ENCODE measurements around the gene TRIM74.
"Not testable (repeated sequence)": the region's sequence is repeated elsewhere in the genome, so short reads cannot be mapped to it uniquely, and the experiment has no call there.

The TRIM74 gene

GRCh38 chr7:72925546-72926120 is 43.6 kb downstream of the TRIM74 start:
- peak overlapping the region; percentile 91 for H3K4me3 ChIP-seq (ENCODE audit: low read length)
- no peak for DNase-seq (ENCODE audit: low read depth)
- TF ChIP-seq, protein P1, sequence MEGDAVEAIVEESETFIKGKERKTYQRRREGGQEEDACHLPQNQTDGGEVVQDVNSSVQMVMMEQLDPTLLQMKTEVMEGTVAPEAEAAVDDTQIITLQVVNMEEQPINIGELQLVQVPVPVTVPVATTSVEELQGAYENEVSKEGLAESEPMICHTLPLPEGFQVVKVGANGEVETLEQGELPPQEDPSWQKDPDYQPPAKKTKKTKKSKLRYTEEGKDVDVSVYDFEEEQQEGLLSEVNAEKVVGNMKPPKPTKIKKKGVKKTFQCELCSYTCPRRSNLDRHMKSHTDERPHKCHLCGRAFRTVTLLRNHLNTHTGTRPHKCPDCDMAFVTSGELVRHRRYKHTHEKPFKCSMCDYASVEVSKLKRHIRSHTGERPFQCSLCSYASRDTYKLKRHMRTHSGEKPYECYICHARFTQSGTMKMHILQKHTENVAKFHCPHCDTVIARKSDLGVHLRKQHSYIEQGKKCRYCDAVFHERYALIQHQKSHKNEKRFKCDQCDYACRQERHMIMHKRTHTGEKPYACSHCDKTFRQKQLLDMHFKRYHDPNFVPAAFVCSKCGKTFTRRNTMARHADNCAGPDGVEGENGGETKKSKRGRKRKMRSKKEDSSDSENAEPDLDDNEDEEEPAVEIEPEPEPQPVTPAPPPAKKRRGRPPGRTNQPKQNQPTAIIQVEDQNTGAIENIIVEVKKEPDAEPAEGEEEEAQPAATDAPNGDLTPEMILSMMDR (IDR thresholded peaks at IDR 0.05; ENCODE audit: insufficient read depth, low read depth, low read length, missing control alignments): no peak

- peak; percentile 89 for DNase-seq (ENCODE audit: low read depth)
- TF ChIP-seq, protein P1 (IDR thresholded peaks at IDR 0.05; ENCODE audit: insufficient read depth, low read depth, low read length, missing control alignments): no peak
- H3K4me3 ChIP-seq (ENCODE audit: low read length): peak within 1 kb of the TSS; percentile 91
Observed at GRCh38 chr7:72924733-72925545, 44.3 kb downstream of the TRIM74 start, which contains the start of gene POM121. POM121 (plus strand) TSS chr7:72925095; CDS start chr7:72925122, 27 bp downstream.

DNA sequence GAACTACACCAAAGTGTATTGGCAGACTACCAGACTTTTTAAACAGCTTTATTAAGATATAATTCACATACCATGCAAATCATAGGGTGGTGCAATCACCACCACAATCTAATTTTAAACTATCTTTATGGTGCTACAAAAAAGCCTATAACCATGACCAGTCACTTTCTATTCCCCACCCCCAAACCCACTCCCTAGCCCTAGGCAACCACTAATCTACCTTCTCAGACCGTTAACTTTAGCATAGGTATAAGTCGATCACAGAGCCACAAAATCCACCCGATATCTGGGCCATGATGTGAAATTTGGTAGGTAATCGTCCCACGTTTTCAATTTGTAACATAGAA is 44.9 kb downstream of the TRIM74 start:
- TF ChIP-seq, protein P1 (IDR thresholded peaks at IDR 0.05; ENCODE audit: insufficient read depth, low read depth, low read length, missing control alignments): no peak
- DNase-seq (ENCODE audit: low read depth): peak; percentile 24
- H3K4me3 ChIP-seq (ENCODE audit: low read length): peak overlapping the region; percentile 91

DNA sequence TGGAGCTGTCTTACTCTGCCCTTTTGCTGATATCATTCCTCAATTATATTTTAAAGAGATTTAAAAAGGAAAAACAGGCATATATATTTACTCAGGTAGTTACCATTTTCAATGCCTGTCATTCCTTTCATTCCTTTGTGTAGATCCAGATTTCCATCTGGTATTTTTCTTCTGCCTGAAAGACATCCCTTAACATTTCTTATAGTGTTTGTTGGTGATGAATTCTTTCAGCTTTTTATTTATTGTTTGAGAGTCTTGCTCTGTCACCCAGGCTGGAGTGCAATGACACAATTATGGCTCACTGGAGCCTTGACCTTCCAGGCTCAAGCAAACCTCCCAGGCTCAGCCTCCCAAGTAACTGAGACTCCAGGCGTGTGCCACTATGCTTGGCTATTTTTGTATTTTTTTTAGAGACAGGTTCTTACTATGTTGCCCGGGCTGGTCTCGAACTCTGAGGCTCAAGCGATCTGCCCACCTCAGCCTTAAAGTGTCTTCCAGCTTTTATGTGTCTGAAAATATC is 50.0 kb downstream of the TRIM74 start:
- DNase-seq (ENCODE audit: low read depth): no peak
- H3K4me3 ChIP-seq (ENCODE audit: low read length): no peak overlapping the region
- TF ChIP-seq, protein P1 (IDR thresholded peaks at IDR 0.05; ENCODE audit: insufficient read depth, low read depth, low read length, missing control alignments): no peak

DNA sequence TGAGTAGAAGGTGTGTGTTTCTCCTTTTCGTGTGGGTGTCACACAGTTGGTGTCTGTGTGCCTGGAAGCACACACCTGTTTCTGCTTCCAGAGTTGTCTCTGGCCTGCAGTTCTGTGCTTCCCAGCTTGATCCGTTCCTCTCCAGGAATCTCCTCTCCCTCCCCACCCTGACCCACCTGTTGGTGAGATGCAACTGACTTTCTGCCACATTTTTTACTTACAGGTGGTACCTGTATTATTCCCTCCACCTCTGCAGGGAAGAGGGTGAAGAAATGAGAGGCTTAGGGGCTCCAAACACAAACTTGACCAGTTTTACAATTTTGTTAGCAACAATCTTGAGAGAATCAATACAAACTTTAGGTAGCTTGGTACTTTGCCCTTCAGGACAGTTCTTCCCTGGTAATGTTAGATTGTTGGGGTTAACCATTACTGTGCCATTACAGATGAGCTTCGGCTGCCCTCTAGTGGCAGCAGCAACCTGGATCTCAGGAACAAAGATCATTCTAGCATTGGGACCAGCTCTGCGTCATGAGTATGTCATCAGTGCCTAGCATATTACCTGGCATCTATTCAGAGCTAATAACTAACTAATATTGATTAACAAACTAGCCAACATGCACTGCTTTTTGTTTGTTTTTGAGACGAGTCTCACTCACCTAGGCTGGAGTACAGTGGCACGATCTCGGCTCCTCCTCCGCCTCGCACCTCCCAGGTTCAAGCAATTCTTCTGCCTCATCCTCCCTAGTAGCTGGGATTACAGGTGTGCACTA is 54.3 kb downstream of the TRIM74 start:
- TF ChIP-seq, protein P1 (IDR thresholded peaks at IDR 0.05; ENCODE audit: insufficient read depth, low read depth, low read length, missing control alignments): peak; percentile 69
- not testable (repeated sequence) for H3K4me3 ChIP-seq (ENCODE audit: low read length)
- DNase-seq (ENCODE audit: low read depth): peak; percentile 76

- H3K4me3 ChIP-seq (ENCODE audit: low read length); DNase-seq (ENCODE audit: low read depth): not testable (repeated sequence)
Observed at GRCh38 chr7:72913750-72914149, 55.5 kb downstream of the TRIM74 start.

GRCh38 chr7:72911395-72911794 is 57.9 kb downstream of the TRIM74 start:
- not testable (repeated sequence) for DNase-seq (ENCODE audit: low read depth); H3K4me3 ChIP-seq (ENCODE audit: low read length)

Measured in epithelial cell of esophagus (primary cell).